HG02938 (cell line): ENCODE results near the gene PARP9.
"Not testable (repeated sequence)": the region's sequence is repeated elsewhere in the genome, so short reads cannot be mapped to it uniquely, and the experiment has no call there.

Experiments
- ATAC-seq: cut with Tn5 transposase; IDR thresholded peaks from one replicate; pipeline ENCODE4 v1.9.1; 2021; ENCODE audit warnings: mild to moderate bottlenecking, moderate library complexity; ENCODE audit not compliant: unreplicated experiment

Gene PARP9

GRCh38 chr3:122576174-122576940 is 12.3 kb upstream of the PARP9 start:
- ATAC-seq = peak; percentile 81

DNA sequence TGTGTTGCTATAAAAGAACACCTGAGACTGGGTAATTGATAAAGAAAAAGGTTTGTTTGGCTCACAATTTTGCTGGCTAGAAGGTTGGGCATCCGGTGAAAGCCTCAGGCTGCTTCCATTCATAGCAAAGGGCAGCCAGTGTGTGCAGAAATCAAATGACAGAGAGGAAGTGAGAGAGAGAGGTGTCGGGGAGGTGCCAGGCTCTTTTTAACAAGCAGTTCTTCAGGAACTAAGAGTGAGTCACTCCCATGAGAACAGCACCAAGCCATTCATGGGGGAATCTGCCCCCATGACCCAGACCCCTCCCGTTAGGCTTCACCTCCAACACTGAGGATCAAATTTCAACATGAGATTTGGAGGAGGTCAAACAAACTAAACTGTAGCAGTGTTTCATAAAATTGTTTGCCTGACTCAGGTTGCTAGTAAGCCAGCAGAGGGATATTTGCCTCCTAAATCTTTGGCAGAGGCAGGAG is 8.9 kb upstream of the PARP9 start:
- ATAC-seq = no peak

- no peak for ATAC-seq
Observed at GRCh38 chr3:122568755-122569154, 4.7 kb upstream of the PARP9 start.

DNA sequence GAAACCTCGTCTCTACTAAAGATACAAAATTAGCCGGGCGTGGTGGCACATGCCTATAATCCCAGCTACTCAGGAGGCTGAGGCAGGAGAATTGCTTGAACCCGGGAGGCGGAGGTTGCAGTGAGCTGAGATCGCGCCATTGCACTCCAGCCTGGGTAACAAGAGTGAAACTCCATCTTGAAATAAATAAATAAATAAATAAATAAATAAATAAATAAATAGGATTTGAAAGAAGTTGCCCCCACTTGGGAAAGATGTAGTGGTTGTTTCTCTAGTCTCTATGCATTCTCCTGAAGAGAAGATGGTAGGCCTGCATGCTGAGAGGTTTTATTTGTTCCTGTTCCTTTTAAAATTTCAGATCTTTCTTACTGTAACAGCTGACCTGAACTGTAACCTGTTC is 4.0 kb upstream of the PARP9 start:
- ATAC-seq = not testable (repeated sequence)

- peak; percentile 5 for ATAC-seq
Observed at GRCh38 chr3:122563717-122564025, 429 bp downstream of the PARP9 start.

- no peak for ATAC-seq
Observed at GRCh38 chr3:122562923-122563716, 980 bp downstream of the PARP9 start.

GRCh38 chr3:122560680-122561079 is 3.4 kb downstream of the PARP9 start:
- ATAC-seq = no peak

- ATAC-seq = no peak
Observed at GRCh38 chr3:122559906-122560305, 4.2 kb downstream of the PARP9 start.

- no peak for ATAC-seq
Observed at GRCh38 chr3:122558605-122559004, 5.5 kb downstream of the PARP9 start.

DNA sequence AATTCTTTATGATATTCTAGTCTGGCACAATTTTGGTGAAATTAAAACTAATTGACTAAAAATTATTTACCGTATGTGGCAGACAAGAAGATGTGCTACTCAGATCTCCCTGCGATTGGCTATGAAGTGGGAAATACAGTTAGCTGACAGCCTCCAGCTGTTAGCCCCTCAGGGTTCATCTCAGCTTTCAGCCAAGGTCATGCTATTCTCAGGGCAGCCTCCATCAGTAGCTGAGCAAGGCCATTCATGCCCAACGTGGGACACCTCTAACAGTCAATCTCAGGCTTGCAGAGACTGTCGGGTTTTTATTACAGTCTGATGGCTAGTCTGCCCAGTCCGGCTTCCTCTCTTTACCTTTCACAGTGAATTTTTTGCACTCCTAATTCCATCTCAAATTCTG is 6.7 kb downstream of the PARP9 start:
- no peak for ATAC-seq

GRCh38 chr3:122555275-122556071 is 8.6 kb downstream of the PARP9 start:
- no peak for ATAC-seq

GRCh38 chr3:122553171-122553570 is 10.9 kb downstream of the PARP9 start:
- no peak for ATAC-seq

GRCh38 chr3:122548619-122549018 is 15.5 kb downstream of the PARP9 start:
- ATAC-seq = no peak

DNA sequence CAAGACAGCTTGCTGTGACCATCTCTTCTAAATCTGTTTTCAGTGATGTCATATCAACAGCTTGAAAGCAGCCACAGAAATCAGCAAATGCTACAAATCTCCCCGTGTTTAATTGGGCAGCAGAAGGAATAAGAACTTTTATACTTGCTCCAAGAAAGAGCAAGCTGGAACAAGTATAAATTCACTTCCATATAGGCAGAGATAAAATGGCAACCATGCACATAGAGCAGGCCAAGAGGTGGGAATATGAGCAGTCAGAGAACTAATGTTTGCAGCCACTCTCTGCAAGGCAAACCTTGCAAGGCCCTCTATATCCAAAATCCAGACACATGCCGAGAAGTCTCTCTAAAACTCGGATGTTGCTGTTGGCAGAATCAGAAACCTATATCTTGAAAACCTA is 16.0 kb downstream of the PARP9 start:
- ATAC-seq = no peak

- ATAC-seq = no peak
Observed at GRCh38 chr3:122546151-122546550, 17.9 kb downstream of the PARP9 start.

- no peak for ATAC-seq
Observed at GRCh38 chr3:122538956-122539490, 25.1 kb downstream of the PARP9 start.

- ATAC-seq = no peak
Observed at GRCh38 chr3:122536632-122537001, 27.5 kb downstream of the PARP9 start.

GRCh38 chr3:122535964-122536631 is 28.0 kb downstream of the PARP9 start:
- no peak for ATAC-seq

- peak; percentile 100 for ATAC-seq
Observed at GRCh38 chr3:122533931-122534334, 30.2 kb downstream of the PARP9 start.

DNA sequence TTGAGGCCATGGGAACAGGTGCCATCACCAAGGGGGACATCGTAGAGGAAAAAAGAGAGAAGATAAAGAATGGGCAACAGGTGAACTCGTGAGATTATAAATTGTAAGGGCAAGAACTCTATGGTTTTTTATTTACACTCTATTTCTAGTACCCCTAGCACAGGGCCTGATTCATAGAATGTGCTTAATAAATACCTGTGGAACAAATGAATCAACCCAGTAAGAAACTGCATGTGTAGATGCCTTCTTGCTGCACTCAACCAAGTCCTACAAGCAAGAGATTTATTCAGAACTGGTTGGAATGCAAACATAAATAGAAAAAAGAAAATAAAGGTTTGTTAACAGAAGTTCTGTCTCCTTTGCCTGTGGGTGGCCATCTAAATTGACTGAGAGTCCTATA is 30.6 kb downstream of the PARP9 start:
- ATAC-seq = no peak

DNA sequence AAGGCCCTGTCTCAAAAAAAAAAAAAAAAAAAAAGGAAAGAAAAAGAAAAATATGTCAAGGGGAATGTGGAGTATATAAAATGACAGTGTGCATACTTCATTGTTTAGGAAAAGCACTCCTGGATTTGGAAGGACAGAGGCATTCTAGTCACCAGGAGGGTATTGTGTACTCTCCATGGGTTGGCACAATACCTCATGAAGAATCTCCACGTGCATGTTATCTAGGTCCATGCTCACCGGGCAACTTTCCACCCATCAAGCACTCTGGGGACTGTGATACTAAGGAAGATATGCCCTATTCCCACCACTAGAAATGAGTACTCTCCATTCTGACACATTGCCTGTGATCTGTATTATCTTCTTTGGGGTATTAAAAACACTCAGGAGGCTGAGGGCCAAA is 33.9 kb downstream of the PARP9 start:
- ATAC-seq = no peak
